GM23338 (cell line): ENCODE measurements around the gene OR13C9.

Experiments
- EZH2 ChIP-seq: fragments of 200-600 bp; sonication (generic); IDR thresholded peaks from one replicate; pipeline ENCODE4 v1.8.0; 2017; ENCODE audit warnings: antibody characterized with exemption, mild to moderate bottlenecking, low read depth; ENCODE audit not compliant: unreplicated experiment
- ZNF331 ChIP-seq: fragments of 250-450 bp; sonication (Bioruptor Pico); IDR thresholded peaks from 2 replicates; pipeline ENCODE4 v1.5.0; 2020; ENCODE audit warnings: low read depth, mild to moderate bottlenecking, moderate library complexity
- TF ChIP-seq, protein P1 (sequence below), 2 experiments: fragments of 200-600 bp in 1 of 2; sonication (generic) in 1 of 2; conservative IDR thresholded peaks; 2 replicates each; pipeline versions ENCODE4 v1.5.1 to v1.6.1; 2016 to 2017; ENCODE audit warnings: antibody characterized with exemption in 2 of 2, low read depth in 2 of 2, mild to moderate bottlenecking in 2 of 2, moderate library complexity in 1 of 2

DNA sequence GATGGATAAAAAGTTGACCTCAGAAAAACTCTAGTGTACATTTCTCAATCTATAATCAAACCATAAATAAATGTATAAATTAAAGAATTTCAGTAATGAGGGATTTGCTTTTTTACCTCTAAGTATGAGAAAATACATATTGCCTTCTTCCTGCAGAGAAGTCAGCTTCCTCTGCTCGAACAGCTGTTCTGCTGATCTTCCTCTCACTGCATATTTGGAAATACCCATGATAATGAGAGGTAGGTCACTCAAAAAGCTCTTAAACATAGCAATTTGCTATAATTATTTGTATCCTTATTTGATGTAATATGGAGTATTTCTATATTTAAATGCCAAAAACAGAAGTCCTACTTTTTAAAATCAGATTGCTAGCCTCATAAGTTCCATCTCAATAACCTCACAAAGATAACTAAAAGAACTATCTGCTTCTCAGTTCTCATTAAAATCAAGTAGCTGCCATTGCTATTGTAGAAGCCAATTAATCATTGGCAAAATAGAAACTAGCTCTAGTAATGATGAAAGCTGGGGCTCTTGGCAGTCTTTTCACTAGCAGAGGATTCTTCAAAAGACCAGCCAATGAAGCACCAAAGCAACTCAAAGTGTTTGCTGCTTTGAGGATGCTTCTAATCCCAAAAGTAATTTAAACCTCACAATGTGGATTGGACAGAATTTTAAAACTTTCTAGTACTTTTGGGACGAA, 40.6 kb upstream of the OR13C9 start:
- TF ChIP-seq, protein P1, sequence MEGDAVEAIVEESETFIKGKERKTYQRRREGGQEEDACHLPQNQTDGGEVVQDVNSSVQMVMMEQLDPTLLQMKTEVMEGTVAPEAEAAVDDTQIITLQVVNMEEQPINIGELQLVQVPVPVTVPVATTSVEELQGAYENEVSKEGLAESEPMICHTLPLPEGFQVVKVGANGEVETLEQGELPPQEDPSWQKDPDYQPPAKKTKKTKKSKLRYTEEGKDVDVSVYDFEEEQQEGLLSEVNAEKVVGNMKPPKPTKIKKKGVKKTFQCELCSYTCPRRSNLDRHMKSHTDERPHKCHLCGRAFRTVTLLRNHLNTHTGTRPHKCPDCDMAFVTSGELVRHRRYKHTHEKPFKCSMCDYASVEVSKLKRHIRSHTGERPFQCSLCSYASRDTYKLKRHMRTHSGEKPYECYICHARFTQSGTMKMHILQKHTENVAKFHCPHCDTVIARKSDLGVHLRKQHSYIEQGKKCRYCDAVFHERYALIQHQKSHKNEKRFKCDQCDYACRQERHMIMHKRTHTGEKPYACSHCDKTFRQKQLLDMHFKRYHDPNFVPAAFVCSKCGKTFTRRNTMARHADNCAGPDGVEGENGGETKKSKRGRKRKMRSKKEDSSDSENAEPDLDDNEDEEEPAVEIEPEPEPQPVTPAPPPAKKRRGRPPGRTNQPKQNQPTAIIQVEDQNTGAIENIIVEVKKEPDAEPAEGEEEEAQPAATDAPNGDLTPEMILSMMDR (conservative IDR thresholded peaks at IDR 0.05; ENCODE audit: low read depth in 2 of 2) = no peak
- TF ChIP-seq ZNF331 (CRISPR knock-in tag) (no peak), EZH2 (no peak)
